HUES64 (cell line): Measurements from ENCODE around the gene LGR6.

Source experiments
- H3K27ac ChIP-seq: 2 replicates; pipeline ENCODE4 v1.7.0; 2013; ENCODE audit warnings: low read depth, low read length, inconsistent platforms
- H3K27me3 ChIP-seq: 2 replicates; pipeline ENCODE4 v1.6.1; 2013; ENCODE audit warnings: mild to moderate bottlenecking, low read length; ENCODE audit not compliant: insufficient read depth
- H3K36me3 ChIP-seq: 2 replicates; pipeline ENCODE4 v1.6.1; 2013; ENCODE audit warnings: mild to moderate bottlenecking, low read length; ENCODE audit not compliant: insufficient read depth
- H3K4me1 ChIP-seq: 2 replicates; pipeline ENCODE4 v1.6.1; 2013; ENCODE audit warnings: mild to moderate bottlenecking, low read length, moderate library complexity; ENCODE audit not compliant: insufficient read depth
- H3K4me3 ChIP-seq: 2 replicates; pipeline ENCODE4 v1.5.1; 2013; ENCODE audit warnings: mild to moderate bottlenecking, low read length, moderate library complexity
- H3K9ac ChIP-seq: 2 replicates; pipeline ENCODE4 v1.6.1; 2013; ENCODE audit warnings: mild to moderate bottlenecking, low read depth, low read length
- H3K9me3 ChIP-seq: 2 replicates; pipeline ENCODE4 v1.6.1; 2013; ENCODE audit warnings: low read depth, low read length; ENCODE audit not compliant: insufficient read depth
- WGBS: fragments of 150-250, 120-280 bp; methylation state at CpG from one replicate; pipeline ENCODE4 v1.1.7; 2013; ENCODE audit warnings: missing lambda C conversion rate; 5-methylcytosine and 5-hydroxymethylcytosine counted together

The LGR6 gene

GRCh38 chr1:202310071-202310725 lies 116.6 kb downstream of the LGR6 start:
- Histone ChIP-seq H3K4me1 (no peaks in the 10 kb centered on the region), H3K36me3 (no peaks in the 10 kb centered on the region), H3K27ac (no peak overlapping the region), H3K9me3 (no peaks in the 10 kb centered on the region), H3K27me3 (no peaks in the 10 kb centered on the region), H3K9ac (no peak overlapping the region), H3K4me3 (no peak overlapping the region)

DNA sequence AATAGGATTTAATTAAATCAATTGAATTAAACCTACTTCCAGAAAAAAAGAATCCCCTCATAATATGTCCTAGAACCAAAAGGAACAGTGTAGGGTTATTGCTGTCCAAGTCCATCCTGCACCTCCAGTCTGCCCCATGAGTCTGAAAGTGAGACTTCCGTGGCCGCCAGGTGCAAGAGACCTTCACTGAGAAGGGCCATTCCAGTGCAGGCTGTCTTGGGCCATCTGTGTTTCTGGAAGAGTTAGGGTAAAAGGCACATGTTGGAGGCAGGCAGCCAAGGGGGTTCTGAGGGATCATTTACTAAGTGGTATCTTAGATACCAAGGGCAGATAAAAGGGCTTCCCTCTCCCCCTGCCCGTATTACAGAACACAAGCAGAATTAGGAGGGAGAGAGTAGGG lies 117.1 kb downstream of the LGR6 start:
- no peak overlapping the region for H3K4me3 ChIP-seq
- H3K9ac ChIP-seq = no peak overlapping the region
- H3K36me3 ChIP-seq = no peaks in the 10 kb centered on the region
- no peak overlapping the region for H3K27ac ChIP-seq
- WGBS = 92% methylated on average over 2 of the region's 3 CpGs
- H3K27me3 ChIP-seq = no peaks in the 10 kb centered on the region
- no peaks in the 10 kb centered on the region for H3K9me3 ChIP-seq
- H3K4me1 ChIP-seq = no peaks in the 10 kb centered on the region

DNA sequence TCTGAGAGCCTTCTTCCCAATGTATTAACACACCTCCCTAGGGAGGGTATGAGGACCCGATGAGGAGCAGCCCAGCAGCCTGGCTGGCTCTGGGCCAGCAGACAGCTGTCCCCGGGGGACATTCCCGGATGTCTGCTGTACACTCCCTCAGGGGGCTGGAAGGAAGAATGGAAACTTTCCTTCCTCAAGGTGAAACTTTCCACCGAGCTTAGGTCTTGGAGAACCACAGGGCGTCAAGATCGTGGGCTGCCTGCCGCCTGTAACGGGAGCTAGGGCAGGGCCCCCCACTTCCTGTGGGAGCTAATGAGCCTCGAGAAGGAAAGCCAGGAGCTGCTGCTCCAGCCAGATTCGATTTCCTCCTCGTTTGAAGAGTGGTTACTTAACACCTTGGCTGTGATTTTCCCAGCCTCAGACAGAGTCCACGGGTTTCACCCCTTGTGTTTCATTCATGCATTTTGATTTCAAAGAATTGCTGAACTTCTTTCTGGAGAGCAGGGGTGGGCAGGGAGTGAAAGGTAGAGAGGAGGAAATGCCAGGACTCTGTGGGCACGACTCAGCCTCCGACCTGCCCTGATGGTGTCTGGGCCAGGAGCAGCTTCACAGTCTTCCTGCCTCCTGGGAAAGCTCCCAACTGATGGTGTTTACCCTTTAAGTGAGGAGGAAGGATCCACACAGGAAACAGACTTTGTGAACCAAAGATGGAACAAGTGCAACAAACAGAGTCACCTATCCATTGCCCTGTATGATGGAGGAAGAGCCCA lies 118.5 kb downstream of the LGR6 start:
- H3K9ac ChIP-seq = no peak overlapping the region
- H3K4me3 ChIP-seq = no peak overlapping the region
- no peaks in the 10 kb centered on the region for H3K36me3 ChIP-seq
- no peak overlapping the region for H3K27ac ChIP-seq
- no peaks in the 10 kb centered on the region for H3K9me3 ChIP-seq
- H3K27me3 ChIP-seq = no peaks in the 10 kb centered on the region
- H3K4me1 ChIP-seq = no peaks in the 10 kb centered on the region
- WGBS = 81% methylated on average over 14 of the region's 14 CpGs

- Histone ChIP-seq H3K36me3 (no peaks in the 10 kb centered on the region), H3K4me1 (no peaks in the 10 kb centered on the region), H3K27ac (no peak overlapping the region), H3K9ac (no peak overlapping the region), H3K27me3 (no peaks in the 10 kb centered on the region), H3K4me3 (no peak overlapping the region), H3K9me3 (no peaks in the 10 kb centered on the region)
- 40% methylated on average over 8 of the region's 9 CpGs for WGBS
Observed at GRCh38 chr1:202315576-202316168, 122.1 kb downstream of the LGR6 start.

- no peak overlapping the region for H3K27ac ChIP-seq
- no peaks in the 10 kb centered on the region for H3K4me1 ChIP-seq
- H3K9me3 ChIP-seq = no peaks in the 10 kb centered on the region
- H3K36me3 ChIP-seq = no peaks in the 10 kb centered on the region
- no peak overlapping the region for H3K4me3 ChIP-seq
- no peaks in the 10 kb centered on the region for H3K27me3 ChIP-seq
- no peak overlapping the region for H3K9ac ChIP-seq
Observed at GRCh38 chr1:202316186-202316585, 122.6 kb downstream of the LGR6 start.

GRCh38 chr1:202317941-202318925 lies 124.6 kb downstream of the LGR6 start:
- Histone ChIP-seq H3K27me3 (no peaks in the 10 kb centered on the region), H3K9ac (no peak overlapping the region), H3K4me1 (no peaks in the 10 kb centered on the region), H3K36me3 (no peaks in the 10 kb centered on the region), H3K27ac (no peak overlapping the region), H3K4me3 (no peak overlapping the region), H3K9me3 (no peaks in the 10 kb centered on the region)
- 94% methylated on average over 52 of the region's 52 CpGs for WGBS

GRCh38 chr1:202319381-202320080 lies 125.9 kb downstream of the LGR6 start:
- H3K27ac ChIP-seq = no peak overlapping the region
- no peak overlapping the region for H3K4me3 ChIP-seq
- WGBS = 82% methylated on average over 4 of the region's 4 CpGs
- H3K9ac ChIP-seq = no peak overlapping the region
- no peaks in the 10 kb centered on the region for H3K27me3 ChIP-seq
- no peaks in the 10 kb centered on the region for H3K36me3 ChIP-seq
- no peaks in the 10 kb centered on the region for H3K9me3 ChIP-seq
- no peaks in the 10 kb centered on the region for H3K4me1 ChIP-seq

- Histone ChIP-seq H3K27ac (no peak overlapping the region), H3K36me3 (no peaks in the 10 kb centered on the region), H3K4me1 (no peaks in the 10 kb centered on the region), H3K4me3 (no peak overlapping the region), H3K9ac (no peak overlapping the region), H3K27me3 (no peaks in the 10 kb centered on the region), H3K9me3 (no peaks in the 10 kb centered on the region)
Observed at GRCh38 chr1:202320081-202320405, 126.4 kb downstream of the LGR6 start.

GRCh38 chr1:202323731-202324130 lies 130.1 kb downstream of the LGR6 start:
- H3K9ac ChIP-seq = no peak overlapping the region
- no peak overlapping the region for H3K27ac ChIP-seq
- no peaks in the 10 kb centered on the region for H3K9me3 ChIP-seq
- H3K4me3 ChIP-seq = no peak overlapping the region
- H3K36me3 ChIP-seq = no peaks in the 10 kb centered on the region
- WGBS = 90% methylated on average over 4 of the region's 4 CpGs
- H3K4me1 ChIP-seq = no peaks in the 10 kb centered on the region; the same call in 1 of the 2 replicates
- H3K27me3 ChIP-seq = no peaks in the 10 kb centered on the region

DNA sequence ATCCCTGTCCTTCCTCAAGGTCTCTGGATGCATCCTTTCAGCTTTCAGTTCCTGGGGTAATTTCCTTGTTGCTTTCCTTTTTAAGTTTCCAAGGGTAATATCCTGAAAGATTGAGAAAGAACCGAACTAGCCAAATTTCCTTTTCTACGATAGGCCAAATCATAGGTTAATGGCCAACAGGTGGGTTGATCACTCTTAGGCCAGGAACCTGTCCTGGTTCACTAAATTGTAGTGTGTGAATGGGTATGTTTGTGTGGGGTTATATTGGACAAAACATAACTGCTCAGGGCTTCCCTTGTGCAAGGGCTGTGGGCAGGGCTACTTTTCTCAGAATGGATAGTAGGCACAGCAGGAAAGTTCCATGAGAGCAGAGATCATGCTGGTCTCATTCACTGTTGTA lies 131.0 kb downstream of the LGR6 start:
- no peak overlapping the region for H3K9ac ChIP-seq
- 96% methylated on average over 2 of the region's 2 CpGs for WGBS
- H3K27ac ChIP-seq = no peak overlapping the region
- H3K4me1 ChIP-seq = no peaks in the 10 kb centered on the region; the same call in 1 of the 2 replicates
- peaks cover 9% of the 10 kb centered on the region for H3K36me3 ChIP-seq
- no peaks in the 10 kb centered on the region for H3K27me3 ChIP-seq
- no peaks in the 10 kb centered on the region for H3K9me3 ChIP-seq
- H3K4me3 ChIP-seq = no peak overlapping the region
